Erythroblast (primary cell): ENCODE measurements around the gene CA5A.
"Not testable (repeated sequence)": the region's sequence is repeated elsewhere in the genome, so short reads cannot be mapped to it uniquely, and the experiment has no call there.

Source experiments
- GATA1 ChIP-seq: IDR thresholded peaks from 2 replicates; pipeline ENCODE4 v1.6.1; 2011; ENCODE audit warnings: low read depth, mild to moderate bottlenecking, control low read depth, low read length, moderate library complexity
- POLR2A ChIP-seq: IDR thresholded peaks from 2 replicates; pipeline ENCODE4 v1.6.1; 2011; ENCODE audit warnings: mild to moderate bottlenecking, low read length

DNA sequence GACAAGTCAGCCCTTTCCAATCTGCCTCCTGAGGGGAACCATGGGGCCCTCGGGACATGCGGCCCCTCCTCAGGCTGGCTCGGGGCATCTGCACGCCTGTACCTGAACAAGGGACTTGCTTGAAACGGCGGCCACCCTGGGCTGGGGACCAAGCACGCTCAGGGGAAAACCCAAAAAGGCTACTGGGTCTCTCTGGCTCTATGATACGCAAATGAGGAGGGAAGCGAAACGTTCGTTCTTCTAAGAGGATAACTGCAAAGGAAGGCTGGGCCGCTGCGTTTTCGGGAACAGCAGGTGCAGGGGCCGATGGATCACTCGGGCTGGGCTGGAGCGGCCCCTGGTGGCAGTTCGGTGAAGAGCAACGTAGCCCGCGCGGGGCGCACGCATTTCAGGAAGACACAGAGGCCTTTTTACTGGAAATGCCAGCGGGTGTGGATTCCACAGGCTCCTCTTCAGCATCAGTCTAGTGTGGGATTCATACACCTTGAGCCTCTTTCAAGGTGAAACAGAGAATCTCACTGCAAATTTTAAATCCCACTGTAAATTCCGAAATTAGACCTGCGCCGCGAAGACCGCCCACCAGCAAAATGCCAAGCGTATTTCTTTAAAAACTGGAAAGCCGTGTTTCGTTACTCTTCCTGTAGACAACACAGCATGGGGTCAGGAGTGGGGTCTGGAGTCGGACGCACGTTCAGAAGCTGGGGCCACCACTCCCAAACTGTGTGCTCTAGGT is 27.0 kb downstream of the CA5A start:
- TF ChIP-seq POLR2A, GATA1: not testable (repeated sequence)
